Gastroesophageal sphincter (tissue), 4 donors: ENCODE data around the gene A2M. TPM values are rescaled to one million over a fixed set of nuclear protein-coding genes. Genes with fewer than 3 reads are reported as not detected.

Experiments
- ATAC-seq: fragments of 150-250 bp; one replicate; pipeline ENCODE4 v1.9.1; 2016; ENCODE audit warnings: mild to moderate bottlenecking, moderate library complexity
- H3K27ac ChIP-seq, 4 donors: fragments of 200-600 bp; sonication (generic) in 3 of 4; 1 replicate in 3 of 4; 2 replicates in 1 of 4; pipeline ENCODE4 v1.5.1; 2016 to 2019
- H3K27me3 ChIP-seq: fragments of 200-600 bp; sonication (generic); one replicate; pipeline ENCODE4 v1.5.1; 2019
- H3K36me3 ChIP-seq, 2 donors: fragments of 200-600 bp; sonication (generic); one replicate each; pipeline ENCODE4 v1.5.1; 2019; ENCODE audit warnings: control low read depth in 1 of 2
- H3K4me1 ChIP-seq, 3 donors: fragments of 200-600 bp; sonication (generic); 1 replicate in 2 of 3; 2 replicates in 1 of 3; pipeline ENCODE4 v1.5.1; 2016 to 2019; ENCODE audit warnings: control low read depth in 2 of 3
- H3K4me3 ChIP-seq, 2 donors: fragments of 200-600 bp; sonication (generic); one replicate each; pipeline ENCODE4 v1.5.1; 2019; ENCODE audit warnings: mild to moderate bottlenecking in 1 of 2, moderate library complexity in 1 of 2
- H3K9me3 ChIP-seq, 3 donors: fragments of 200-600 bp; sonication (generic); one replicate each; pipeline ENCODE4 v1.5.1; 2017 to 2019; ENCODE audit warnings: control low read depth in 2 of 3
- EP300 ChIP-seq: sonication (generic); formaldehyde crosslinking; IDR thresholded peaks from one replicate; pipeline ENCODE4 v1.6.1; 2017; ENCODE audit warnings: antibody characterized with exemption, mild to moderate bottlenecking
- POLR2A ChIP-seq, 2 donors: fragments of 450-650 bp; IDR thresholded peaks; one replicate each; pipeline ENCODE4 v1.6.1; 2017; ENCODE audit warnings: antibody characterized with exemption in 2 of 2, mild to moderate bottlenecking in 2 of 2, moderate library complexity in 1 of 2
- POLR2AphosphoS5 ChIP-seq: sonication (generic); formaldehyde crosslinking; IDR thresholded peaks from one replicate; pipeline ENCODE4 v1.6.1; 2017; ENCODE audit warnings: antibody characterized with exemption
- WGBS, 2 donors: methylation state at CpG; one replicate each; pipeline ENCODE4 v1.1.5; 2018; ENCODE audit warnings: low coverage in 1 of 2; 5-methylcytosine and 5-hydroxymethylcytosine counted together
- total RNA-seq, 4 donors: library from RNA; depleted of rRNA; stranded (reverse); fragments of >200 nt; gene quantifications; one replicate each; pipeline ENCODE4 v1.1.0, GENCODE V29; 2016
- TF ChIP-seq, protein P1 (sequence below), 4 experiments: fragments of 200-600 bp in 2 of 4; fragments of 450-650 bp in 2 of 4; sonication (generic) in 1 of 4; IDR thresholded peaks; one replicate each; pipeline ENCODE4 v1.5.1; 2017 to 2019; ENCODE audit warnings: antibody characterized with exemption in 4 of 4, mild to moderate bottlenecking in 2 of 4, moderate library complexity in 2 of 4

The A2M gene
- total RNA-seq, 4 donors from 2014 or later, result 268 to 632 (median 588) TPM

- Histone ChIP-seq H3K4me3 (no peak overlapping the region), H3K27ac (no peak overlapping the region), H3K4me1 (no peaks in the 10 kb centered on the region), H3K9me3 (no peaks in the 10 kb centered on the region), H3K27me3 (peaks cover 4% of the 10 kb centered on the region), H3K36me3 (no peaks in the 10 kb centered on the region)
- no peak for TF ChIP-seq EP300
- TF ChIP-seq POLR2A (IDR thresholded peaks at IDR 0.05), result no peak
- TF ChIP-seq, protein P1, sequence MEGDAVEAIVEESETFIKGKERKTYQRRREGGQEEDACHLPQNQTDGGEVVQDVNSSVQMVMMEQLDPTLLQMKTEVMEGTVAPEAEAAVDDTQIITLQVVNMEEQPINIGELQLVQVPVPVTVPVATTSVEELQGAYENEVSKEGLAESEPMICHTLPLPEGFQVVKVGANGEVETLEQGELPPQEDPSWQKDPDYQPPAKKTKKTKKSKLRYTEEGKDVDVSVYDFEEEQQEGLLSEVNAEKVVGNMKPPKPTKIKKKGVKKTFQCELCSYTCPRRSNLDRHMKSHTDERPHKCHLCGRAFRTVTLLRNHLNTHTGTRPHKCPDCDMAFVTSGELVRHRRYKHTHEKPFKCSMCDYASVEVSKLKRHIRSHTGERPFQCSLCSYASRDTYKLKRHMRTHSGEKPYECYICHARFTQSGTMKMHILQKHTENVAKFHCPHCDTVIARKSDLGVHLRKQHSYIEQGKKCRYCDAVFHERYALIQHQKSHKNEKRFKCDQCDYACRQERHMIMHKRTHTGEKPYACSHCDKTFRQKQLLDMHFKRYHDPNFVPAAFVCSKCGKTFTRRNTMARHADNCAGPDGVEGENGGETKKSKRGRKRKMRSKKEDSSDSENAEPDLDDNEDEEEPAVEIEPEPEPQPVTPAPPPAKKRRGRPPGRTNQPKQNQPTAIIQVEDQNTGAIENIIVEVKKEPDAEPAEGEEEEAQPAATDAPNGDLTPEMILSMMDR (IDR thresholded peaks at IDR 0.05), result no peak
- no peak for TF ChIP-seq POLR2AphosphoS5
- no peak for ATAC-seq
- WGBS, 2 donors, result no CpG with 5 or more reads among the region's 15 CpGs
These were observed 65.1 kb downstream of the A2M start for GRCh38 chr12:9050521-9051157.

DNA sequence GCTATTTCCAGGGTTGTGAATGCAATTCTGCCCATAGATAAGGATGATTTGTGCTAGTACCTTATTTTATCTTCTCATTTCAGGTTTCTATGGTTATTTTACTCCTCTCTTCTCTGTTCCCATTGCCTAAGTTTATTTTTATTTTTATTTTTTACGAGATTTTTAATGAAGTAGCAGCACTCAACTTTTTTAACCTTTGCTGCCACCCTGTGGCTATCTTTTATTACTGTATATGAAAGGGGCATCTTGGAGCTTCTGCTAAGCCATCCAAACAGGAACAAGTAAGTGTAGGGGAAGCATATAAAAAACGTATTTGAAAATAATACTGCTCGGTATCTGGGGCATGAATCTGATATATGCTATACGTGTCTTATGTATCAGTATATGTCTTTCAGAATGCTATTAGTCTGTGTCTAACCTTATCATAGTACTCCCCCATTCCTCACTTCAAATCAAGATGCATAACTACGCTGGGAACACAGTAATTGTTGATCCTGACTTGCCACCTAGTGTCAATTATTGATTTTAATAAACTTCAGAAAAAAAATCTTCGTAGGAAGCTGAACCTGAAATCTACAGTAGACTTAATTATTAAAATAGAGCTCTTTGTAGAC lies 66.1 kb downstream of the A2M start:
- H3K9me3 ChIP-seq, result no peaks in the 10 kb centered on the region
- ATAC-seq, result no peak
- peaks cover 4% of the 10 kb centered on the region for H3K27me3 ChIP-seq
- no peak overlapping the region for H3K27ac ChIP-seq
- WGBS, 2 donors, result 22 to 27% methylated on average over 6 of the region's 6 CpGs
- no peak overlapping the region for H3K4me3 ChIP-seq
- no peaks in the 10 kb centered on the region for H3K4me1 ChIP-seq
- no peaks in the 10 kb centered on the region for H3K36me3 ChIP-seq
- TF ChIP-seq, protein P1 (IDR thresholded peaks at IDR 0.05), result peak; percentile 19 to 49 (median 38)
- TF ChIP-seq POLR2A (IDR thresholded peaks at IDR 0.05) (no peak), EP300 (no peak), POLR2AphosphoS5 (no peak)

DNA sequence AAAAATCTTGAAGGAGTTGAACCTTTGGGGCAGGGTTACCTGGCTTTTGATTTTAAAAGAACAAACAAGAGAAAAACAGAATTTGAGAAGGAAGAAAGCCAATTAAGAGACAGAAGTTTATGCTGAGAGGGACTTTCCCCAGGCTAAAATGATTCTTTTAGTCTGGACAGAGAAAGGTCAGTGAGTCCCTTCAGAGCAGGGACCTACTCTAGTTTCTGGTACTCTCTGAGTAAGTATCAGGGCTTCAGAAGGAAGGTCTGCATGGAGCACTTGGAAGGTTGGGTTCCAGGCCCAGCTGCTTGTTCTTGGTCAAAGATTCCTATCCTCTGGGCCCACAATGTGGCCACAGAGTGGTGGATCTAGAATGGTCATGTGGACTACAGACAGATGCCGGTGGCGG lies 66.8 kb downstream of the A2M start:
- TF ChIP-seq, protein P1 (IDR thresholded peaks at IDR 0.05), result no peak
- TF ChIP-seq EP300 (no peak), POLR2A (IDR thresholded peaks at IDR 0.05) (no peak), POLR2AphosphoS5 (no peak)
- no peak for ATAC-seq
- Histone ChIP-seq H3K27ac (no peak overlapping the region), H3K4me1 (no peaks in the 10 kb centered on the region), H3K36me3 (no peaks in the 10 kb centered on the region), H3K4me3 (no peak overlapping the region), H3K27me3 (peaks cover 4% of the 10 kb centered on the region), H3K9me3 (no peaks in the 10 kb centered on the region)
- WGBS, 2 donors, result 95% methylated on average over 2 of the region's 2 CpGs; no CpG with 5 or more reads in 1 of the 2 donors

DNA sequence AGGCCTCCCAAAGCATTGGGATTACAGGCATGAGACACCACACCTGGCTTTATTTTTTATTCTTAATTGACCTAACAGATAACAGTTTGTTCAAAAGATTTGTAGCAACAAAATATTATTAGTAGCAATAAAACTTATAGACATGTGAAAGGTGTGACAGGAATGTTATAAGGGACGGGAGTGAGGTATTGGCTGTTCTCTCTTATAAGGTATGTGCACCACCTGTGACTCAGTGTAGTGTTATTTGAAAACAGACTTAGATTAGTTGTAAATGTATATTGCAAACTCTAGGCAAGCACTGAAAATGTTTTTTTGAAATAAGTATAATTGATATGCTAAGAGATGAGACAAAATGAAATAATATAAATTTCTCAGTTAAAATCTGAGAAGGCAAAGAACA lies 68.6 kb downstream of the A2M start:
- no peak for ATAC-seq
- H3K4me3 ChIP-seq, result no peak overlapping the region
- no peaks in the 10 kb centered on the region for H3K4me1 ChIP-seq
- no peak overlapping the region for H3K27ac ChIP-seq
- peaks cover 4% of the 10 kb centered on the region for H3K27me3 ChIP-seq
- H3K36me3 ChIP-seq, result no peaks in the 10 kb centered on the region
- WGBS, 2 donors, result 78 to 92% methylated on average over 1 of the region's 1 CpG
- no peaks in the 10 kb centered on the region for H3K9me3 ChIP-seq
- TF ChIP-seq, protein P1 (IDR thresholded peaks at IDR 0.05), result no peak
- no peak for TF ChIP-seq POLR2AphosphoS5
- TF ChIP-seq EP300, result no peak
- no peak for TF ChIP-seq POLR2A (IDR thresholded peaks at IDR 0.05)

DNA sequence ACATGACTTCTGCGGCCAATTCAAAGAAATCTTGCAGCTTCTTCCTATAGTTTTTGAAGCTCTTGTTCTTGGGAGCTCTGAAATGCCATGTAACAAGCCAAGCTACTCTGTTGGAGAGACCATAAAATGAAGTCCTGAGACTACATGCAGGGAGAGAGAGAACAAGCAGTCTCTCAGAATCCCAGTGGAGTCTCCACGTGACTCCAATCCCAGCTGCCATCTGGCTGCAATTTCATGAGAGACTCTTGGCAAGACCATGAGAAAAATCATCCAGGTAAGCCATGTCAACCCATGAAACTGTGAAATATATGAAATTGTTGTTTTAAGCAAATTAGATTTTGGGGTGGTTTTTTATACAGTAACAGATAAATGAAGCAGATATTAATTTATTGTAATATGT lies 72.0 kb downstream of the A2M start:
- no peaks in the 10 kb centered on the region for H3K36me3 ChIP-seq
- H3K4me3 ChIP-seq, result no peak overlapping the region
- H3K9me3 ChIP-seq, result no peaks in the 10 kb centered on the region
- TF ChIP-seq EP300 (no peak), POLR2A (IDR thresholded peaks at IDR 0.05) (no peak), POLR2AphosphoS5 (no peak)
- TF ChIP-seq, protein P1 (IDR thresholded peaks at IDR 0.05), result no peak
- no peak for ATAC-seq
- no peak overlapping the region for H3K27ac ChIP-seq
- WGBS, 2 donors, result 79 to 88% methylated on average over 2 of the region's 2 CpGs
- no peaks in the 10 kb centered on the region for H3K4me1 ChIP-seq
- H3K27me3 ChIP-seq, result no peaks in the 10 kb centered on the region
